ENCODE measurements around the gene TEKTIP1.
"Not testable (repeated sequence)": the region's sequence is repeated elsewhere in the genome, so short reads cannot be mapped to it uniquely, and the experiment has no call there.

Gene TEKTIP1

GRCh38 chr19:3507371-3508120, 31.4 kb upstream of the TEKTIP1 start:
- FAIRE-seq (no peak), DNase-seq (ENCODE audit: low spot score) (no peak)

- FAIRE-seq: not testable (repeated sequence)
Measured at GRCh38 chr19:3508121-3508661, 30.8 kb upstream of the TEKTIP1 start.

GRCh38 chr19:3508771-3509535, 30.0 kb upstream of the TEKTIP1 start:
- FAIRE-seq (no peak), DNase-seq (ENCODE audit: low spot score) (peak; percentile 27)

More at GRCh38 chr19:3508121-3508661, 30.8 kb upstream of the TEKTIP1 start:
- DNase-seq (ENCODE audit: low spot score): not testable (repeated sequence)

GRCh38 chr19:3509566-3509989, 29.4 kb upstream of the TEKTIP1 start:
- peak; percentile 81 for DNase-seq (ENCODE audit: low spot score)
- FAIRE-seq: peak; percentile 79

GRCh38 chr19:3510727-3511126, 28.2 kb upstream of the TEKTIP1 start:
- DNase-seq (ENCODE audit: low spot score): no peak
- FAIRE-seq: no peak

GRCh38 chr19:3511506-3512251, 27.3 kb upstream of the TEKTIP1 start:
- FAIRE-seq (no peak), DNase-seq (ENCODE audit: low spot score) (no peak)

- DNase-seq (ENCODE audit: low spot score) (no peak), FAIRE-seq (no peak)
Measured at GRCh38 chr19:3512562-3513228, 26.3 kb upstream of the TEKTIP1 start.

- DNase-seq (ENCODE audit: low spot score): no peak
Measured at GRCh38 chr19:3513229-3514140, 25.5 kb upstream of the TEKTIP1 start.

GRCh38 chr19:3514930-3515329, 24.0 kb upstream of the TEKTIP1 start:
- no peak for DNase-seq (ENCODE audit: low spot score)
- no peak for FAIRE-seq

More at GRCh38 chr19:3513229-3514140, 25.5 kb upstream of the TEKTIP1 start:
- FAIRE-seq: no peak

GRCh38 chr19:3515891-3516422, 23.0 kb upstream of the TEKTIP1 start:
- FAIRE-seq (no peak), DNase-seq (ENCODE audit: low spot score) (no peak)

GRCh38 chr19:3516675-3517207, 22.2 kb upstream of the TEKTIP1 start:
- FAIRE-seq (no peak), DNase-seq (ENCODE audit: low spot score) (no peak)

GRCh38 chr19:3517638-3518037, 21.3 kb upstream of the TEKTIP1 start:
- FAIRE-seq: no peak

GRCh38 chr19:3518255-3518654, 20.7 kb upstream of the TEKTIP1 start:
- FAIRE-seq: no peak
- DNase-seq (ENCODE audit: low spot score): no peak

More at GRCh38 chr19:3517638-3518037, 21.3 kb upstream of the TEKTIP1 start:
- DNase-seq (ENCODE audit: low spot score): no peak

- no peak for FAIRE-seq
- DNase-seq (ENCODE audit: low spot score): no peak
Measured at GRCh38 chr19:3518659-3519058, 20.3 kb upstream of the TEKTIP1 start.

- DNase-seq (ENCODE audit: low spot score): no peak
- no peak for FAIRE-seq
Measured at GRCh38 chr19:3519126-3519525, 19.8 kb upstream of the TEKTIP1 start.

- FAIRE-seq (no peak), DNase-seq (ENCODE audit: low spot score) (no peak)
Measured at GRCh38 chr19:3520166-3521103, 18.5 kb upstream of the TEKTIP1 start.

- FAIRE-seq (no peak), DNase-seq (ENCODE audit: low spot score) (no peak)
Measured at GRCh38 chr19:3521104-3521445, 17.9 kb upstream of the TEKTIP1 start.
